HG03575 (cell line): ENCODE data around the gene SORCS2.

Source experiments
- ATAC-seq: cut with Tn5 transposase; IDR thresholded peaks from one replicate; pipeline ENCODE4 v1.9.1; 2021; ENCODE audit not compliant: unreplicated experiment, insufficient number of reproducible peaks, low FRiP score; ENCODE audit errors: extremely low read depth

SORCS2 gene

GRCh38 chr4:7626531-7626930 lies 434.2 kb downstream of the SORCS2 start:
- ATAC-seq, result no peak

GRCh38 chr4:7627251-7628250 lies 435.2 kb downstream of the SORCS2 start:
- ATAC-seq, result no peak

- no peak for ATAC-seq
Observed at GRCh38 chr4:7628432-7628831, 436.1 kb downstream of the SORCS2 start.

- no peak for ATAC-seq
Observed at GRCh38 chr4:7629501-7630254, 437.3 kb downstream of the SORCS2 start.

DNA sequence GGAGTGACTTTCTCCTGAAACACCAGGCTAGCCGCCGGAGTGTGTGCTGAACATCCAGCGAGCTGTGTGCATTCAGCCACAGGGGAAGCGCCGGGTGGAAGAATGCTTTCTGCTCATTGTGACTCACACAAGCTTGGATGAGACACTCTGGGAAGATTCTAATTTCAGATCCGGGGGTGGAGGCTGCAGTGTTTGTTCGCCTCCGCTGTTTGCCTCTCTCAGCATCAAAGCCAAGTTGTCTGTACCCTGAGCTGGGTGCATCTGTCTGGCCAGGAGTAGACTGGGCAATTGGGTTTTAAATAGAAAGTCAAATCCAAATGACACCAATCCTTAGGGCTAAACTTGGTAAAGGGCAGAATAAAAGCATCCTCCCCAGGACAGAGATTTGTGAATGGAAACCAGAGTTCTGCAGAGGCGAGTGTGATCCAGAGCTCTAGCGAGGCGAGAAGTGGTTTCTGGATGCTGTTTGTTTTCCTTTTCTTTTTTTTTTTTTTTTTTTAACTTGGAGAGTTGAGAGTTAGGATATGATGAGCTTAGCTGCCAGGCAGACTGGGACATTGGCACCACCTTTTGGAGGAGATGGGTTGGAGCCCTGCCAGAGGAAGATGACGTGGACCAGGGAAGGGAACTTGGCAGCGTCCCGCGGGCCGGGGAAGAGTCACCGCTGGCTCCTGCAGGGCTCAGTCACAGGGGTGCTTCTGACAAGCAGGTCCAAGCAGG lies 438.4 kb downstream of the SORCS2 start:
- no peak for ATAC-seq

DNA sequence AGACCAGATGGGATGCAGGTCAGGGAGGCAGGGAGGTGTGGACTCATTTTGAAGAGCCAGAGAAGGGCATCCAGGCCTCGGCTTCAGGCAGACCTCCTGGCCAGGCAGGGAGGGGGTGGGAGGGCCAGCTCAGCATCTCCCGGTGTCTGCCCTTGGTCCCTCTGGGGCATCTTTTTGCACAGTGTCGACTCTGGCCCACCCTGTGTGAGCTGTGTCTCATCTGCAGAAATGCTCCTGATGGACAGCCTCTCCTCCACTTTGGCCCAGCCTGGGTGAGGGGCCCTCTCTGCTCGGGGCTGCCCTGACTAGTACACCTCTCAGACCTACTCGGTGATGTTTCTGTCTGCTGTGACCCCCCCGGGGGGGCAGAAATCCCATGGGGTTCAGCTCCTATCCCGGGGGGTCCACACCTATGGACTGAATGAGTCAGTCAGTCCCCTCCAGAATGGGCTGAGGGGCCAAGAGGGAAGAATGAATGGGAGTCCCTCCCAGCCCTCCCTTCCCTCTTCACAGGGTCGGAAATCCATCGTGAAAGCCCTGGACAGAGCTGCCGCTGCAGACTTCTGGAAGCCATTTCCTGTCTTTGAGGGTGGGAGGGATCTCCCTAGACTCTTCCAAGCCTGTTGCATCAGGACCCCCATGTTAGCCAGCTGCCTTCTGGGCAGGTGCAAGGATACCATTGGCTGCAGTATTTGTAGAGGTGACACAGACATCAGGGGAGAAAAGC lies 439.1 kb downstream of the SORCS2 start:
- ATAC-seq, result no peak

- ATAC-seq, result no peak
Observed at GRCh38 chr4:7632341-7632740, 440.0 kb downstream of the SORCS2 start.

GRCh38 chr4:7632971-7633370 lies 440.6 kb downstream of the SORCS2 start:
- ATAC-seq, result no peak

DNA sequence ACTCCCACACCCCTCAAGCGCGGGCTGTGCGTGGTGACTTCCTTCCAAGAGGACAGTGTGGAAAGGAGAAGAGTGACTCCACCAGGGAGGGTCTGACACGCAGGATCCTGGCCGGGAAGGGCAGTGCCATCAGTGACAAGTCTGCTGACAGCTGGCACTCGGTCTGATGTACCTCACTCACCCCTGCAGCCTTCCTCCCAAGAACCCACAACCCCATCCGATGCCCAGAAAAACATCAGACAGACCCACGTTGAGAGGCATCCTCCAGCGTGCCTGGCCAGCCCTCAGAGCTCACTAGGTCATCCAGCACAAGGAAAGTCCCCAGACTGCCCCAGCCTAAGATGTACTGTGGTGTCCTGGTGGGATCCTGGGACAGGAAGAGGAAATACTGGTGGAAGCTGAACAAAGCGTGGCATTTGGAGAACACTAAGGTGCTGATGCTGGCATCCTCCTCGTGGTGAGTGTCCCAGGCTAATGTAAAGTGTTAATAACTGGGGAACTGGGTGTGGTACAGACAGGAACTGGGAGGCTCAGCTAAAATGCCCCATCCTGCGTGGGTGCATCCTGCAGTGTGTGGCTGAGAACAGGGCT lies 442.4 kb downstream of the SORCS2 start:
- ATAC-seq, result no peak

DNA sequence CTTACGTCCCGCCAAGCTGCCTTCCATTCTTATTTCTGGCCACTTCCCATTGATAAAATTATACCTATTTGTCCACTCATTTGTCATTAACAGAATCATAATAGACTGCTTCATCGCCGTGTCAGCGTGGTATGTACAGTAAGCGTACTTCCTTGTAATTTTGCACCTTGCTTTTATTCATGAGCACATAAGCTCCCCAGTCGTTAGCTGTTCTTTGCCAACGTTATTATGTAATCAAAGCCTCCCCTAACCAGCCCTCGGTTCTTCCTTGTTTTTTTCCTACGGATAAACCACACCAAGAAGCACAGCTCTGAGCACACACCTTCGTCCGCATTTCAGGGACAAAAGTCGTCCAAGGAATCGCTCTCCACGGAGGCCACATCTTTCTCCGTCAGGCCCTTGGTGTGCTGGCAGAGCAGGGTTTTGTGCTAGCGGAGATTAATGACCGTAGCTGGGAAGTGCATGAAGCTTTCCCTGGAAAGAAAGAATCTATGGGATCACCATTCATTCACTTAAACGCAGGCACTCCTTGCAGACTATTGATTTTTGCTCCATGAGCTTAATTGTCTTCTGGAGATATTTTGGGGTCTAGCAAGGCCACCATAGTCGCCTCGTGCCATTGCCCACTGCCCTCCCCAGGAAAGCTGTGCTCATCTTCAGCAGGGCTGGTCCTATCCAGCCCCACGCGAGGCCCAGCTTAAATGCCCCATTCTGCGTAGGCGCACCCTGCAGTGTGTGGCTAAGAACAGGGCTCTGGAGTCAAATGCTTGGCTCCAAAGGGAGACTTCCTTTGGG lies 443.3 kb downstream of the SORCS2 start:
- ATAC-seq, result no peak

DNA sequence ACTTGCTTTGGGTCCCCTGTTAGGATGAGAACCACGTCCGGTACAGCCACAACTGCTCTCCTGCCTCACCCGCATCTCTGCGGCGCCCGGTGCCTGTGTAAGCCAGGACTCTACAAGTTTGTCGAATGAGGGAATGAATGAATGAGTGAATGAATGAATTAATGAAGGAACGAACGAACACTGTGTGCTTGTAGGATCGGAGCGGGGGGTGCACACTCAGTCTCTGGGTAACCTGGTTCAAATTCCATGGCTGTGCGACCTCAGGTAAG lies 443.8 kb downstream of the SORCS2 start:
- ATAC-seq, result no peak

DNA sequence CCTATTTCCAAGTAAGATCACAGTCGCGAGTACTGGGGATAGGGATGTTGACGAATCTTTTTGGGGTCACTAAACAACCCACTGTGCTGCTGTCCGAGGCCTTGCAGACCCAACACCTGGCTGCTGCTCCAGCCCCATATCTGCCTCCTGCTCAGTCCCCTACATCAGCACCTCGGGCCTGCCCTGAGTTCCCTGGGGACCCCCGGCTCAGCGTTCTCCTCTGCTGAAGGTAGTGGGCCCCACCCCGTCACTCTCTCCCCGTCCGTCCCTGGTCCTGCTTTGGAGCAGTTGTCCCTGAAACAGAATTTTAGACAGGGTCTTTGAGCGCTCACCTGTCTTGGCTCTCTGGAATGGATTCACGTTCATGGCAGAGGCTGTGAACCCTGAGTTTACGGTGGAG lies 444.8 kb downstream of the SORCS2 start:
- ATAC-seq, result no peak

- ATAC-seq, result no peak
Observed at GRCh38 chr4:7637971-7638370, 445.6 kb downstream of the SORCS2 start.

GRCh38 chr4:7638489-7638888 lies 446.2 kb downstream of the SORCS2 start:
- ATAC-seq, result no peak

DNA sequence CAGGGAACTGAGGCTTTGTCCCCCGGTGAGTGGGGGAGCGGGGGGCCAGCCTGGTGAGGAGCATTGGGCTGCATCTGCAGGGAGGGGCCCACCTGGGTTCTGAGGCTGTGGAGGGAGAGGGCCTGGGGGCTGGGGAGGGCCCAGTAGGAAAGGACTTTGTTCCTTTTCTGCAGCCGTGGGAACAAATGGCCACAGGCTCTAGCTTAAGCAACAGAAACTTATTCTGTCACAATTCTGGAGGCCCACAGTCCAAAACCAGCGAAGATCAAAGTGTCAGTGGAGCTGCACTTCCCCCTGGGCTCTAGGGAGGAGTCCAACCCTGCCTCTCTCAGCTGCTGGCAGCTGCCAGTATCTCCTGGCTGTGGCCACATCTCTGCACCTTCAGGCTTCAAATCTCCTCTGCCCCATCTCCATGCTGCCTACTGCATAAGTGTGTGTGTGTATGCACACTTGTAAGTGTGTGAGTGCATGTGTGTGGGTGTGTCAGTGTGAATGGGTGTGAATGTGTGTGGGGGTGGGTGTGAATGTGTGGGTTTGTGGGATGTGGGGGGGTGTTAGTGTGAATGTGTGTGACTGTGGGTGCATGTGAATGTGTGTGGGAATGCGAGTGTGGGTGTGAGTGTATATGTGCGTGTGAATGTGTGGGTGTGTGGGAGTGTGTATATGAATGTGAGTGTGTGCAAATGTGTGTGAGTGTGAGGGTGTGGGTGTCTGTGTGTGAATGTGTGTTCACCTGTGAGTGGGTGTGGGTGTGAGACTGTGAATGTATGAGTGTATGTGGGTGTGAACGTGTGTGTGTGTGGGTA lies 446.8 kb downstream of the SORCS2 start:
- no peak for ATAC-seq

- ATAC-seq, result no peak
Observed at GRCh38 chr4:7640136-7640535, 447.8 kb downstream of the SORCS2 start.

- ATAC-seq, result no peak
Observed at GRCh38 chr4:7641712-7642111, 449.4 kb downstream of the SORCS2 start.
